C4-2B (cell line): ENCODE data around the gene SEMA5A.

ENCODE experiments used
- H3K27ac ChIP-seq: fragments of 450-650 bp; 2 replicates; pipeline ENCODE4 v1.5.1; 2017
- CTCF ChIP-seq: fragments of 450-650 bp; conservative IDR thresholded peaks from 2 replicates; pipeline ENCODE4 v1.5.1; 2017; ENCODE audit warnings: mild to moderate bottlenecking
- ZFX ChIP-seq: fragments of 450-650 bp; IDR thresholded peaks from 2 replicates; pipeline ENCODE4 v1.6.1; 2017

SEMA5A gene

GRCh38 chr5:9202636-9203035 is 343.2 kb downstream of the SEMA5A start:
- TF ChIP-seq CTCF (no peak), ZFX (no peak)

GRCh38 chr5:9201761-9202160 is 344.1 kb downstream of the SEMA5A start:
- no peak for TF ChIP-seq CTCF
- TF ChIP-seq ZFX = no peak
- no peak overlapping the region for H3K27ac ChIP-seq

More at GRCh38 chr5:9202636-9203035, 343.2 kb downstream of the SEMA5A start:
- H3K27ac ChIP-seq = no peak overlapping the region

- no peak overlapping the region for H3K27ac ChIP-seq
- TF ChIP-seq ZFX (no peak), CTCF (no peak)
Measured at GRCh38 chr5:9201011-9201410, 344.9 kb downstream of the SEMA5A start.

GRCh38 chr5:9198394-9198793 is 347.5 kb downstream of the SEMA5A start:
- TF ChIP-seq ZFX (no peak), CTCF (no peak)
- no peak overlapping the region for H3K27ac ChIP-seq

GRCh38 chr5:9197881-9198260 is 348.0 kb downstream of the SEMA5A start:
- TF ChIP-seq ZFX = no peak
- no peak overlapping the region for H3K27ac ChIP-seq

- TF ChIP-seq ZFX = no peak
- TF ChIP-seq CTCF = no peak
- H3K27ac ChIP-seq = no peak overlapping the region
Measured at GRCh38 chr5:9196403-9197227, 349.3 kb downstream of the SEMA5A start.

- H3K27ac ChIP-seq = no peak overlapping the region
- TF ChIP-seq ZFX (no peak), CTCF (no peak)
Measured at GRCh38 chr5:9194509-9194908, 351.4 kb downstream of the SEMA5A start.

- TF ChIP-seq ZFX (no peak), CTCF (no peak)
Measured at GRCh38 chr5:9192266-9192665, 353.6 kb downstream of the SEMA5A start.

More at GRCh38 chr5:9192266-9192665, 353.6 kb downstream of the SEMA5A start:
- H3K27ac ChIP-seq = no peak overlapping the region
